Suprapubic skin (tissue), 4 donors: ENCODE results near the gene RNF217.

ENCODE experiments used
- EP300 ChIP-seq: sonication (generic); formaldehyde crosslinking; IDR thresholded peaks from one replicate; pipeline ENCODE4 v1.6.1; 2017; ENCODE audit warnings: antibody characterized with exemption
- POLR2A ChIP-seq, 2 donors: fragments of 450-650 bp; IDR thresholded peaks; one replicate each; pipeline ENCODE4 v1.6.1; 2017; ENCODE audit warnings: antibody characterized with exemption in 2 of 2, mild to moderate bottlenecking in 2 of 2, moderate library complexity in 2 of 2
- POLR2AphosphoS5 ChIP-seq, 3 donors: sonication (generic); formaldehyde crosslinking; IDR thresholded peaks; one replicate each; pipeline ENCODE4 v1.6.1; 2017; ENCODE audit warnings: antibody characterized with exemption in 3 of 3

GRCh38 chr6:125066964-125067363 lies 104.7 kb downstream of the RNF217 start:
- TF ChIP-seq POLR2A (IDR thresholded peaks at IDR 0.05) (no peak), EP300 (no peak), POLR2AphosphoS5 (IDR thresholded peaks at IDR 0.05) (no peak)
